HG03521 (cell line): ENCODE measurements around the gene FGR.
"Not testable (repeated sequence)": the region's sequence is repeated elsewhere in the genome, so short reads cannot be mapped to it uniquely, and the experiment has no call there.

Experiments
- ATAC-seq: cut with Tn5 transposase; IDR thresholded peaks from one replicate; pipeline ENCODE4 v1.9.1; 2021; ENCODE audit warnings: mild to moderate bottlenecking, moderate library complexity; ENCODE audit not compliant: unreplicated experiment

Gene FGR

GRCh38 chr1:27635396-27636142 lies 584 bp upstream of the FGR start:
- ATAC-seq, result no peak

DNA sequence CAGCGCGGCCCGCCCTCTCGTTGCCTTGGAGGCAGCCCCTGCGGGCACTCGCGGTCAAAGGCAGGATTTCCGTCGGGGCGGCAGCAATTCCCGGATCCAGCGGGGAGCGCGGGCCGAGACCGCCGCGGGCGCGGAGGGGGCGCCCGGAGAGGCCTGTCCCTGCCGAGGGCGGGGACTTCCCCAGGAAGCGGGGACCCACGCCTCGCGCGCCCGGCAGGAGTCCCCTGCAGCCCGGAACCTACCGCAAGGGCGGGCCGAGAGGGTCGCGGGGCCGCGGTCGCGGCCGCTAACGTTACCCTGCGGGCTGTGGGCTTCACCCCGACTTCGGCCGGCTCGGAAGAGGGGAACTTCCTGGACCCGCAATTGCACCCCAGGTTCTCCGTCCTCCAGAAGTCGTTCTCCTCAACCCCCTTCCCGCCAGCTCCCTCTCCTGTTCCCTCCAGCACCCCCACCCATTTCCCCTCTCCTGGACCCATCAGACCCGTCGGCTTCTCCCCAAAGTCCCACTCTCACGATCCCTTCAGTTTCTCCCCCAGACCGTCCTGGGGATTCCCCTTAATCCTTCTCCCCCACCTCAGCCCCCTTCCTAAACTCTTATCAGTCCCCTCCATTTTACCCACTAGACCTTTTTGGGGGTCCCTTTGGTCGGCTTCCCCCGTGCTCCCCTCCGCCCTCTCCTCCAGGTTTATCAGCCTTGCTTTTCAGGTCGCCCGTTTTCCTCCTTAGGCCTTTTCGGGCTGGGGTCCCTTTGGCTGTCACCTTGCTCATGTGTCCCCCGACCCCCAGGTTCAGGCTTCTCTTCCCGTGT lies 604 bp downstream of the FGR start:
- ATAC-seq, result no peak

DNA sequence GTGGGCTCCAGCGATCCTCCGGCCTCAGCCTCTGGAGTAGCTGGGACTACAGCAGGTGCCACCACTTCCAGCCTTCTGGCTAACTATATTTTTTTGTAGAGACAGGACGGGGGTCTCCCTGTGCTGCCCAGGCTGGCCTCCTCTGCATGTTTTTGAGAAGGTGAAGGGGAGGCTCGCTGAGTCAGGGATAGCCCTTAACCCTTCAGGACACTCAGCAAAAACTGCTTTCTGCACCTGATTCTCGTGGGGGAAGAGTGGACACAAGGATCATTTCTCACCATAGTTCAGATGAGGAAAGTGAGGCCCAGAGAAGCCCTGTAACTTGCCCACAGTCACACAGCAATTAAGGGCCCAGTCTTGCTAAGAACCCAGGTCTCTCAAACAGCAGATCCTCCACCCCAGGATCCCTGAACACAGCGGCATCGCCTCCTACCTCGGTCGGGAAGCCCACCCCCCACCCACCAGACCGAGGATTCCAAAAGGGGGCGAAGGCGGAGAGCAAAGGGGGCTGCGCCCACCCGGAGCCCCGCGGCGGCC lies 1.3 kb downstream of the FGR start:
- no peak for ATAC-seq

DNA sequence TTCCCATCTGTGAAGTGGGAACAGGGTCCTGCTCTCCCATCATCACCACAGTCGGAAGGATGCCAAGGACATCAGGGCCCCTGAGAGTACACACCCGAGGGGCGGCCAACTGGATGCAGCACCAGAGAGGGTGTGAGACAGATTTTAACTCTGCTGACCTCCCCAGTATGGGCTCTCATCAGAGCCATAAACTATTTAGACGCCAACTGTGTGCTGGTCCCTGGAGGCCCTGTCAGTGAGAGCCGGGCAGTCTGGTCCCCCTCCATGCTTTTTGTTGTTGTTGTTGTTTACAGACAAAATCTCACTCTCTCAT lies 1.7 kb downstream of the FGR start:
- ATAC-seq, result no peak

DNA sequence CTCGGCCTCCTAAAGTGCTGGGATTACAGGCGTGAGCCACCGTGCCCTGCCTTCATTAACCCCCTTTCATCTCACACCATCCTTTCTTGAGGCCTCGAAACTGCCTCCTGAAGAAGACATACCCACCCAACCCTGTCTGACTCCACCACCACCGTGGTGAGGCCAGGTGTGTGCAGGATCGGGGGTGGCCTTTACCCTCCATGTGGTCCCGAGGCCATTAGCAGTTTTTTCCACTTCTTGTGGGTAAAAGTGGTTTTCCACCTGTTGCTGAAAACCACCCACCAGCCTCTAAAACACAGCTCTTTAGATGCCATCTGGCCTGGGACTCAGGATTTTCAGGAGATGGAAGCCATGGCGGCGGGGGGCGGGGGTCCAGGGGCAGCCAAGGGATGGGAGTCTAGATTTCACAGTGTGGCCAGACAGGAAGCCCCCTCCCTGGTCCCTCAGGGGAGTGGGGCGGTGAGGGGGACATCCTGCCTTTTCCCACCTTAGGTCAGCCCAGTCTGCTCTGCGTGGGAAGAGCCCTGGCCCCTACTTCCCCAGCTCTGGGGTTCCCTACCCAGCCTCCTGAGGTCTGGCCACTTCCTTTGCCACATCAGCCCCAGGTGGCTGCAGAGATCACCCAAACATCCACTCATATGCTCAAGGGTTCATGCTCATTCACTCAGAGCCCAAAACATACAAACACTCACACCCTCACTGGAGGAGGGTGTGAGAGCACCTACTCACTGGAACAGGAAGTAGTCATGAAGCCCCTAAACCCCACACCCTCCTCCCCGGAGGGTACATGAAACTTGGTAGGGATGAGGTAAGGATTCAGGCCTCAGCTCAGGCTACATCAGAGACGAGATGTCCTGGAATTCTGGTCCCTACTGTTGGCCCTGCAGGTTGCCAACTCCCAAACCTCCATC lies 2.3 kb downstream of the FGR start:
- peak; percentile 30 for ATAC-seq

DNA sequence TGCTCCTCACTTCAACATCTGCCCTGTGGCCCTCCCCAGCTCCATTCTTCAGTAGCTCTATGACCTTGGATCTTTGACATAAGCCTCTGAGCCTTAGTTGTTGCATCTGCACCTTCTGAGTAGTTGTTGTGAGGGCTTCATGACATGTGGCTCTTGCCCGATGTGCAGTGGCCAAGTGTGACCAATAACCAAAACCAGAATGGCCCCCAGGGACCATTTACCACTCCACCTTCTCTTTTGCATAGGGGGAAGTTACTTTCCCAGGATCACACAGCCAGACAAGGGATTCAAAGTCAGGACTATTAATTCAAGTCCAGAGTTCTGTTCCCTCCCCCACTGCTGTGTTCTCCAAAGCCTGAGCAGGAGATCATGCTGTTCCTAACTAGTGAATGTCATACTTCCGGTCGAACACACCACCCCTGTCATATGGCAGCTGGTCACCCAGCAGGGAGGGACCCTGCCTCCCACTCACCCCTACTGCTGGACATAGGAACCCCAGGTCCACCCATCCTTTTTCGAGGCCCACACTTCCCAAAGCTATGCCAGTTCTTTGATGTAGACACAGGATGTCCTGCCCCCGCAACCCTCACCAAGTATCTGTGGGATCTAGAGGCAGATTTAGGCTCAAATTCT lies 4.0 kb downstream of the FGR start:
- ATAC-seq, result no peak

DNA sequence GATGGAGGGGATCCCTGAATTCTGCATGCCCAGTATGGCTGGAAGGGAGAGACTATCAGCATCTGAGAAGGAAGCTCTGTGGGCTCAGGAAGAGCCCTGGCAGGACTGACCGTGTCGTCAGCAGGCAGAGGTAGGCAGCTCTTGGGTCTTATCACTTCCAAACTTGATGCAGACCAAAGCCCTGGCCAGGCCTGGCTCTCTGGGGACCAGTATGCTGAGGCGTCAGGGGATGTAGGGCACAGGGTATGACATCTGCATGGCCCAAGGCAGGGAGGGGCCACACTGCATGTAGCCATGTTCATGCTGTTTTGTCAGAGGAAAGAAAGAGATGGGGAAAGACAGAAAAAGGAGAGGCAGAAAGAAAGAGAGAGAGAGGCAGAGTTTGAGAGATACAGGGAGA lies 6.3 kb downstream of the FGR start:
- ATAC-seq, result no peak

DNA sequence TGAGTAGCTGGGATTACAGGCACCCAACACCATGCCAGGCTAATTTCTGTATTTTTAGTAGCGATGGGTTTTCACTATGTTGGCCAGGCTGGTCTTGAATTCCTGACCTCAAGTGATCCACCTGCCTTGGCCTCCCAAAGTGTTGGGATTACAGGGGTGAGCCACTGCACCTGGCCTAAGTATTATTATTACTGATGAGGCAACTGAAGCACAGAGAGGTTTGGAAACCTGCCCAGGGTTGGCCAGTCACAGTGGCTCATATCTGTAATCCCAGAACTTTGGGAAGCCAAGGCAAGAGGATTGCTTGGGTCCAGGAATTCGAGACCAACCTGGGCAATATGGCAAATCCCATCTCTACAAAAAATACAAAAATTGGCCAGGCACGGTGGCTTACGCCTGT lies 7.3 kb downstream of the FGR start:
- not testable (repeated sequence) for ATAC-seq

- ATAC-seq, result no peak
Observed at GRCh38 chr1:27627061-27627460, 7.9 kb downstream of the FGR start.

DNA sequence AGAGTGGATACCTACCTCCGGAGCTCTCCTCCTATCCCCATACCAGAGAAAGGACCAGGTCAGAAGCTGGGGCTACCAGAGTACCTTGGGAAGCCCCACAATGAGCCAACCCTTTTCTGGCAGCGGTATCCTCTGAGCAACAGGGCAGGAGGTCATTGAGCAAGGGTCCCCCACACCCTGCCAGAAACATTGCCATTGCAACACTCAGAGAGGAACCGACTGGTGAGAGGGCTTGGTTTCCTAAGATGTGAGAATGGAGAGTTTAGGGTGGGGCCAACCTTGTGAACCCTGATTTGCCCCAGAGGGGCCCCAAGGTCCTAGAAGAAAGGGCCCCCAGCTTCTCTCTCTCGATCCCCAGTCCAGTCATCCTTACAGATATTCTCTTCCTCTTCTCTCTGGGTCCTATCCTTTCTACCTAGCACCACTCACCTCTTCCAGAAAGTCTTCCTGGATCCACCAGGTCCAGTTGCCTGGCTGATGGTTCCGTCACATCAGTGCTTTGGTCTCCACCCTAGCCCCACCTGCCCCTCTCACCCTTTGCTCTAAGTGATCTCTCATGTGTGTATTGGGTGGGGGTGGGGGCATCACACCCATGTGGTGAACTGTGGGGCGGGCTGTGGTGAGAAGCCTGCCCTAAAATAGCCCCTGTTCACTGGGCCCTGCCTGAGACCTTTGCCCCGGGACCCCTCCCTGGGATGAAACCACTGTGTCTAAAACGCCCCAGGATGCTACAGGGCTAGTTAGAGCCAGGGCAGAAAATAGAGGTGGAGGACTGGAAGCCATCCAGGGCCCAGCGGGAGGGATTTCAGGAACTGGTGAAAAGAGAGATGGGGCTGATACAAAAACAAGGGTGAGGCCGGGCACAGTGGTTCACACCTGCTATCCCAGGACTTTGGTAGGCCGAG lies 8.7 kb downstream of the FGR start:
- ATAC-seq, result no peak

DNA sequence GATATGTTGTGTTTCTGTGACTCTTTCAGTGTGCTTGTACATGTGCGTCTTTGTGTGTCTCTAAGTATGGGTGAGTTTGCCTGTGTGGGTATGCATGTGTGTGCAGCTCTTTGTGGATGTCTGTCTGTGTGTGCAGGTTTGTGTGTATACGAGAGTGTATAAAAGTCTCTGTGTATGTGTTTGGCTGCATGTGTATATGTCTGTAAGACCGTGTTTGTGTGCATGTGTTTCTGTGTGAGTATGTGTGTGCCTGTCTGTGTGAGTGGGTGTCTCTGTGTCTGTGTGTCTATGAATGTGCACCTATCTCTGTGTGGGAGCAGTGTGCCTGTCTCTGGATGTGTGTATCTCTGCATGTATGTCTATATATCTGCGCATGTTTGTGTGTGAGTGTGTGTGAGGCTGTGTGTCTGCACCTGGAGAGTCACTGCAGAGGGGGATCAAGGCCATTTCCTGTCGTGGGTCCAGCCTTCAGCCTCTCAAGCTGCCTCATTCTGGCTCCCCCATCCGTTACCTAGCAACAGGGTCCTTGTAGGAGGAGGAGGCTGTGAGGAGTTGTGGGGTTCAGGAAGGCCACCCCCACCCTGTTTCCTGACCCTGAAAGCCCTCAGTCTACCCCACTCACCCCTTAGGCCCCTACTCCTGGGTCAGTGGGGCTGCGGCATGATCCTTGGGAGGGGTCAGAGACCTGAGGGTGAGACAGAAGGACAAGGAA lies 10.4 kb downstream of the FGR start:
- ATAC-seq, result peak; percentile 26

DNA sequence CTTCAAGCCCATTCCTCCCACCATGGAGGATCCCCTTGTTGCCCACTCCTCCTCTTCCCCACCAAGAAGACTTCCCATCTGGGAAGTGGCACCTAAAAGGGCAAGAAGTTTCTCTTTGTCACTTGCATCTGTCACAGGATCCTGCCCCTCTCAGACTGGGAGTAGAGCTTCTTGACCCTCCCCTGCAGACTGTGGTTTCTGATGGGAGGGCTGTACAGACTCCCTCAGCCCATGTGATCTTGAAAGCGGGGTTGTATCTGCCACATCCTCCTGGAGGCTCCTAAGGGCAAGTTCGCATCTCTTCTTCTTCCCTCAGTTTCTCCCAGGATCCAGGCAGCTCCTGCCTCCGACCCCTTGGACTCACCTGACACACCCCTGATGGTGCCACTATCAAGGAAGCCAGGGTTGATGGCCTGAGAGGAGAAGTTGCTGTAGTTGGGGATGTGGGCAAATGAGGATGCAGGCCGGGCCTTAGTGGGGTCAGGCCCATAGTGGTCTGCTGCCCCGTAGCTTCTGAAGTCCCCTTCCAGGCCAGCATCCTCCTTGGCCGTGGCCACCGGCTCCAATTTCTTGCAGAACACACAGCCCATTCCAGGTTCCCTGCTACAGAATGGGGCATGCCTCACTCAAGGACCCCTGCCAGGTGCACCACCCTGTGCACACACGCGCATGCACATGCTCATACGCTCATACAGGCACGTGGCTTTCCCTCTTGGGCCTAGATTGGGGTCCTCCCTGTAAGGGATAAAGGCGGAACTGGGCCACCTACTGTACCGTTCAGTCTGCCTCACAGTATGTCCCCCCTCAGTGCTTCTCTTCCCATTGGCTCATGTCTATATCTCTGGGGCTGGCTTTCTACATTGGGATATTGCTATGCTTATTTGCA lies 11.4 kb downstream of the FGR start:
- ATAC-seq, result no peak

DNA sequence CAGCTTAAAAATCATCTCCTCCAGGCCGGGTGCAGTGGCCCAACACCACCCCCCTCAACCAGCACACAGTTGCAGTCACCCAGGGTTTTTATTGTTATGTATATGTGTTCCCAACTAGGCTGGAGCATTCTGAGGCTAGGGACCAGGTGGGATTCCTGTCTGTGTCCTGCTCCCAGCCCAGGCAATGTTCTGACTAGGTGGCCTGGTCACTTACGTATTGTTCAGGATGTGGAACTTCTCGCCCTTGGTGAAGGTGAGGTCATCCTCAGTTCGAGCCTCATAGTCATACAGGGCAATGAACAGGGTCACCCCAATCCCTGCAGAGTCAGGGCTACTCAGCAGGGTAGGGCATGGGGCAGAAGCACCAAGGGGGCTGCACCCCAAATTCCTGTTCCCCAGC lies 12.2 kb downstream of the FGR start:
- no peak for ATAC-seq

DNA sequence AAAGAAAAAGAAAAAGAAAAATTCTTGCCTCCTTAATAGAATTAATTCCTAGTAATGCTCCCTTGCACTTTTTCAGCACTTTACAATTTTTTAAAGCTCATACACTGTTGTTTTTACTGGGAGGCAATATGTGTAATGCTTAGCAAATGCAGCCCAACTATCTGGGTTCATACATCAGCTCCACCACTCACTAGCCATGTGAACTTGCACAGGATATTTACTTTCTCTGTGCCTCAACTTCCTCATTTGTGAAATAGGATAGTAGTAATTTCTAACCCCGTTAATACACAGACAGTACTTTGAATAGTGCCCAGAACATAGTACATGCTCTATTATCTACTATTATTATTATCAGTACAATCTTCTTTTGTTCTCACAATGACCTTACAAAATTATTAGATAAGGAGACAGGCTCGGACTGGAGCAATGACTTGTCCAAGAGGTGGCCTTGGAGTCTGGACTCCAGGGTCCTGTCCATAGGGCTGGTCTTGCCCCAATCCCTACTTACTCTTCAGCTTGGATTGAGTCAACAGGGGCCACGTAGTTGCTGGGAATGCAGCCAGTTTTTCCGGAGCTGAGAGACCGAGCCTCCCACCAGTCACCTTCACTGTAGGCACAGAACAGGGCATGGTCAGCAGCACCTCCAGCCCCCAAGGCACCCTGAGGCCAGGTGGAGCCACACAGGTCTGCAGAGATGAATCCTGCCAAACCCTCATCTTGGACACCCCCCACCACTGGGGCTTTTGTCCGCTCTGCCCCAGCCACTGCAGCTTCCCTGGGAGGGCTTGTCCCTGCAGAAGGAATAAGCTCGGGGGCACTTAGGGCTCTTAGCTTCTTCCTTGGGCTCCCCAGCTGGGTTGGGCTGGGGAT lies 13.7 kb downstream of the FGR start:
- ATAC-seq, result no peak

DNA sequence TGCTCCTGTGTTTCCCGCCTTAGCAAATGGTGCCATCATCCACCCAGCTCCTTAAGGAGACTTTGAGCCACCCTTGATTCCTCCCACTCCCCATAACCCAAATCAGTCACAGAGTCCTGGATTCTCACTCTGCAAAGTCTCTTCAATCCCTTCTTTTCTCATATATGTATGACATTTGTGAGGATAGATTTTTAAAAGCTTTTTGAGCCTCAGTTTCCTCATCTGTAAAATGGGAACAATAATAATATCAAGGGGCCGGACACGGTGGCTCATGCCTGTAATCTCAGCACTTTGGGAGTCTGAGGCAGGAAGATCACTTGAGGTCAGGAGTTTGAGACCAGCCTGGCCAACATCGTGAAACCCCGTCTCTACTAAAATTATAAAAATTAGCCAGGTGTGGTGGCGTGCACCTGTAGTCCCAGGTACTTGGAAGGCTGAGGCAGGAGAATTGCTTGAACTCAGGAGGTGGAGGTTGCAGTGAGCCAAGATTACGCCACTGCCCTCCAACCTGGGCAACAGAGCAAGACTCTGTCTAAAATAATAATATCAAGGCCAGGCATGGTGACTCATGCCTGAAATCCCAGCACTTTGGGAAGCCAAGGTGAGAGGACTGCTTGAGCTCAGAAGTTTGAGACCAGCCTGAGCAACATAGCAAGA lies 15.1 kb downstream of the FGR start:
- ATAC-seq, result not testable (repeated sequence)

- ATAC-seq, result no peak
Observed at GRCh38 chr1:27618341-27619082, 16.5 kb downstream of the FGR start.
